Thoracic aorta (tissue), 2 donors: ENCODE results near the gene SPI1. TPM values are rescaled to one million over a fixed set of nuclear protein-coding genes. Genes with fewer than 3 reads are reported as not detected.

Experiments
- ATAC-seq: fragments of 150-250 bp; one replicate; pipeline ENCODE4 v1.8.0; 2017; ENCODE audit warnings: low read depth; ENCODE audit not compliant: insufficient number of reproducible peaks, low FRiP score
- DNase-seq: peaks from one replicate; pipeline ENCODE4 v3.0.0-alpha.2; 2020; ENCODE audit warnings: low spot score
- H3K27ac ChIP-seq, 2 donors: fragments of 200-600 bp; sonication (generic); 1 replicate in 1 of 2; 2 replicates in 1 of 2; pipeline ENCODE4 v1.5.1; 2016; ENCODE audit warnings: mild to moderate bottlenecking in 2 of 2, moderate library complexity in 2 of 2
- H3K27me3 ChIP-seq: fragments of 200-600 bp; sonication (generic); replicated peaks from 2 replicates; pipeline ENCODE4 v1.6.0; 2016; ENCODE audit warnings: mild to moderate bottlenecking; ENCODE audit not compliant: insufficient read depth
- H3K36me3 ChIP-seq: fragments of 200-600 bp; sonication (generic); one replicate; pipeline ENCODE4 v1.5.1; 2016
- H3K4me1 ChIP-seq, 2 donors: fragments of 200-600 bp; sonication (generic); 1 replicate in 1 of 2; 2 replicates in 1 of 2; pipeline versions ENCODE4 v1.5.1 to v1.6.0; 2016; ENCODE audit warnings: low read depth in 2 of 2, mild to moderate bottlenecking in 1 of 2; ENCODE audit not compliant: control insufficient read depth in 1 of 2
- H3K4me3 ChIP-seq: fragments of 200-600 bp; sonication (generic); 2 replicates; pipeline ENCODE4 v1.5.1; 2016; ENCODE audit warnings: mild to moderate bottlenecking
- H3K9me3 ChIP-seq: fragments of 200-600 bp; sonication (generic); 2 replicates; pipeline ENCODE4 v1.5.1; 2016
- CTCF ChIP-seq: fragments of 200-600 bp; sonication (generic); IDR thresholded peaks from one replicate; pipeline ENCODE4 v1.5.1; 2019; ENCODE audit warnings: antibody characterized with exemption
- total RNA-seq, 2 donors: library from RNA; depleted of rRNA; stranded (reverse); fragments of >200 nt; gene quantifications; one replicate each; pipeline versions ENCODE4 v1.1.0 to v1.2.3, GENCODE V29; 2016

The SPI1 gene
- total RNA-seq, 2 donors from 2014 or later: 35.0 to 44.4 TPM

GRCh38 chr11:47396049-47396320, 17.6 kb upstream of the SPI1 start:
- no peaks in the 10 kb centered on the region for H3K36me3 ChIP-seq
- peaks cover 10 to 14% of the 10 kb centered on the region in 2 donors for H3K4me1 ChIP-seq
- no peak for TF ChIP-seq CTCF
- H3K27me3 ChIP-seq: no peaks in the 10 kb centered on the region
- H3K9me3 ChIP-seq: no peaks in the 10 kb centered on the region
- no peak overlapping the region for H3K4me3 ChIP-seq
- ATAC-seq: no peak
- DNase-seq: no peak
- H3K27ac ChIP-seq: peak overlapping the region in 1 of 2 donors; percentile 71

- Histone ChIP-seq H3K4me1 (peaks cover 5 to 8% of the 10 kb centered on the region in 2 donors), H3K27ac (peak overlapping the region; percentile 43 to 71), H3K9me3 (no peaks in the 10 kb centered on the region), H3K27me3 (no peaks in the 10 kb centered on the region), H3K36me3 (no peaks in the 10 kb centered on the region), H3K4me3 (peak overlapping the region; percentile 46)
- TF ChIP-seq CTCF: no peak
- ATAC-seq (no peak), DNase-seq (no peak)
These were observed 17.1 kb upstream of the SPI1 start for GRCh38 chr11:47395223-47396048.

GRCh38 chr11:47394322-47395222, 16.2 kb upstream of the SPI1 start:
- no peak for ATAC-seq
- Histone ChIP-seq H3K36me3 (no peaks in the 10 kb centered on the region), H3K4me1 (peaks cover 0 to 2% of the 10 kb centered on the region in 2 donors), H3K27ac (peak overlapping the region; percentile 43 to 71), H3K4me3 (peak overlapping the region; percentile 46), H3K9me3 (no peaks in the 10 kb centered on the region), H3K27me3 (no peaks in the 10 kb centered on the region)
- TF ChIP-seq CTCF: no peak
- no peak for DNase-seq

GRCh38 chr11:47394050-47394321, 15.6 kb upstream of the SPI1 start:
- Histone ChIP-seq H3K36me3 (no peaks in the 10 kb centered on the region), H3K4me1 (no peaks in the 10 kb centered on the region), H3K9me3 (no peaks in the 10 kb centered on the region), H3K27ac (peak overlapping the region in 1 of 2 donors; percentile 71), H3K27me3 (no peaks in the 10 kb centered on the region), H3K4me3 (peak overlapping the region; percentile 46)
- TF ChIP-seq CTCF: no peak
- DNase-seq (no peak), ATAC-seq (no peak)
